Epidermal melanocyte (primary cell): ENCODE results near the gene CHST7.
"Not testable (repeated sequence)": the region's sequence is repeated elsewhere in the genome, so short reads cannot be mapped to it uniquely, and the experiment has no call there.

Experiments used
- DNase-seq: peaks from one replicate; pipeline ENCODE4 v3.0.0; 2011; ENCODE audit warnings: low spot score; ENCODE audit not compliant: insufficient read length

Gene CHST7, protein sequence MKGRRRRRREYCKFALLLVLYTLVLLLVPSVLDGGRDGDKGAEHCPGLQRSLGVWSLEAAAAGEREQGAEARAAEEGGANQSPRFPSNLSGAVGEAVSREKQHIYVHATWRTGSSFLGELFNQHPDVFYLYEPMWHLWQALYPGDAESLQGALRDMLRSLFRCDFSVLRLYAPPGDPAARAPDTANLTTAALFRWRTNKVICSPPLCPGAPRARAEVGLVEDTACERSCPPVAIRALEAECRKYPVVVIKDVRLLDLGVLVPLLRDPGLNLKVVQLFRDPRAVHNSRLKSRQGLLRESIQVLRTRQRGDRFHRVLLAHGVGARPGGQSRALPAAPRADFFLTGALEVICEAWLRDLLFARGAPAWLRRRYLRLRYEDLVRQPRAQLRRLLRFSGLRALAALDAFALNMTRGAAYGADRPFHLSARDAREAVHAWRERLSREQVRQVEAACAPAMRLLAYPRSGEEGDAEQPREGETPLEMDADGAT

GRCh38 chrX:46573331-46573891 is at the start of gene CHST7:
TSS of gene CHST7 (plus strand) at chrX:46573765. CDS start at chrX:46573932, 167 bp downstream.
- DNase-seq = peak; percentile 22

- not testable (repeated sequence) for DNase-seq
Observed at GRCh38 chrX:46528640-46529039, 44.9 kb upstream of the CHST7 start.

- not testable (repeated sequence) for DNase-seq
Observed at GRCh38 chrX:46529740-46530403, 43.7 kb upstream of the CHST7 start.

DNA sequence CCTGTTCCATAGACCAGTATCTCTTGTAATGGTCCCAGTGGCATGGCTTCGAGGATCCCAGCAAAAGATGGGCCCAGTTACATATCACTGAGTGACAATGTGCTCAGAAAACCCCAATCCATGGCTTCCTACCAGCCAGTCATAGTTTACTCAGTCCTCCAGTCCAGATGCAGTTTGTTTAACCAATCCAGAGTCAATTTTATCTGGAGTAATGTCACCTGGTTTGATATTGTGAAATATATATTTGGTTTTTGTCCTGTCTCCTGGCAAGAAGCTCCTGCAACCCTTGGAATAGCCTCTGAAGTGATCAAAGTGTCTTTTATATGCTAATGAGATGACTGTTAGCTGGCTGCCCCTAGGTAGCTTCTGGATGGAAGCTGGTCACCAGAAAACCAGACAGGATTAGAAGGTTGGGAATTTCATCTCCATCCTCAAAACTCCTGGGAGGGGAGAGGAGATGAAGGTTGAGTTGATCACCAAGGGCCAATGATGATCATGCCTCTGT is 43.1 kb upstream of the CHST7 start:
- DNase-seq = not testable (repeated sequence)

DNA sequence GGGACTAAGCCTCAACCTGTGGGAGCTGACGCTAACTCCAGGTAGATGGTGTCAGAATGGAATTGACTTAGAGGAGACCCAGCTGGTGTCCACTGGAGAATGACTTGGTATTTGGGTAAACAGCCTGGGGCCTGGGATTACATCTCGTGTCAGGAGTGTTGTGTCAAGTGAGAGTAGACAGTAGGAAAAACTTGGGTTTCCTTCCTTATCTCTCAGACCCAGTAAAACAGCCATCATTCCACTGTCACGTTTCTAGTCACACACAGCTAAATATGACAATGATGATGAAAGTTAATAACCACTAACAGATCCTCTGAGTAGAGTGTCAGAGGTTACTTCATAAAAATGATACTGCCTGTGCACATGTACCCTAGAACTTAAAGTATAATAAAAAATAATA is 42.1 kb upstream of the CHST7 start:
- DNase-seq = no peak

DNA sequence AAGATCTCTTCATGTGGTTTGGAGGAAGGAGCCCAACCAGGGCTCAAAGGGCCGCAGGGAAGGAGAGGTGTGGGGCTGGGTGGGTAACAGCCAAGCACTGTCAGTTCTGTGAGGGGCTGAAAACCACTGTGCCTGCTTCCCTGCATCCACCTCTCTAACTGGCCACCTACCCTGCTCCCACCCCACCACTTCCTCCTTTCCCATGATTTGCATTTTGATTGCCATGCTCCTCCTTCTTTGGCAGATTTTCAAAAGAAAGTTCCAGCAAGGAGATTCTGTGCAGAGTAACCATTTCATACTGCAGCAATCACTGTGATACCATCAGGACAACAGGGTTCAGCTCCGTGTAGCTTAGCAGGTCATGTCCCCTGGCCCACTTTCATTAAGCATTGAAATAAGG is 30.1 kb upstream of the CHST7 start:
- no peak for DNase-seq

- not testable (repeated sequence) for DNase-seq
Observed at GRCh38 chrX:46544527-46544926, 29.0 kb upstream of the CHST7 start.

GRCh38 chrX:46545111-46546005 is 28.2 kb upstream of the CHST7 start, which contains the start of gene ZNF674:
TSS of gene ZNF674 (minus strand) at chrX:46545421. CDS start at chrX:46542087, 3,334 bp downstream.
- DNase-seq = peak; percentile 68

DNA sequence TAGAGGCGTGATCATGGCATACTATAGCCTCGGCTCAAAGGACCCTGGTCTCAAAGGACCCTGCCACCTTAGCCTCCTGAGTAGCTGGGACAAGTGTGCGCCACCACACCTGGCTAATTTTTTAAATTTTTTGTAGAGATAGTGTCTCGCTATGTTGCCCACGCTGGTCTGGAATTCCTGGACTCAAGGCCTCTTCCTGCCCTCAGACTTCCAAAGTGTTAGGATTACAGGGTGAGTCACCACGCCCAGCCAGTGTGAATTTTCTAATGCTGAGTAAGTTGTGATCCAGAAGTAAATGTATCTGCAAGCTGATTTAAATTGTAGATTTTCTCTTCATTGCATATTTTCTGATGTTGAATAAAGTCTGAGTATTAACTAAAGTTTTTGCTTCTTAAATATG is 25.7 kb upstream of the CHST7 start:
- no peak for DNase-seq

DNA sequence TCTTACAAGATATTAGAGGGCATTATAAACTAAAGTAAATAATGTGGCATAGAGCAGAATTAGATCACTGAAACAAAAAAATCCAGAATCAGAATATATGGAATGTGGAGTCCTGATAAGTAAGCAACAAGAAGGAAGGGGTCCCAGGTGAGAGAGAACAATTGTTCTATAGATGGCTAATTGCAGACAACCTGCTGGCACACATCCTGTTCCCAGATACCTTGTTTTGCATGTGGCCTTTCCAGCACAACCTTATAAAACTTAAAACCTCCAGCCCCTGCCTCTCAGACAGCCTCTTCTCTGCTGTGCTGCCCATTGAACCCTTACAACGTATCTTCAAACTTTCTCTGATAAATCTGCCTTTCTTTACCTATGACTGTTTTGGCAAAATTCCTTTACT is 23.7 kb upstream of the CHST7 start:
- DNase-seq = no peak

DNA sequence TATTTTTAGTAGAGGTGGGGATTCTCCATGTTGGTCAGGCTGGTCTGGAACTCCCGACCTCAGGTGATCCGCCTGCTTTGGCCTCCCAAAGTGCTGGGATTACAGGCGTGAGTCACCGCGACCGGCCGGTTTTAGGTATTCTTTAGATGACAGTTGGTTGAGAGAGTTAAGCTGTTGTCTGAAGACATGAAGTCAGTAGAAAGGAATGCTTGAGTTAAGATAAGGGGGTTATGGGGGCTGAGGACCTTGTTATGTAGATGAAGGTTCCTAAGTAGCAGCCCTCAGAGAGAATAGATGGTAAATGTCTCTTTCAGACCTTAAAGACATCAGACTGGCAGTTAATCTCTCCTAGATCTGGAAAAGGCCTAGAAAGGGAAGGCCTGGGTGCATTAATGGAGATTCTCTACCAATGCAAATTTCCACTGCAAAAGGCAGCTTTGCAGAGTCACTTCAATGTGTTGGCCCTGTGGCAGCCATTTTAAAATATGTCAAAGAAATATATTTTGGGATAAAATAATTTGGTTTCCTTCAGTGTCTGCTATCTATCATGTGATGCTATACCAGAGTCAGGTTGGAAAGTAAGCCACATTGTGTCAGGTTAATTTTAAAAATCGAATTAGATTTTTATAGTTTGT is 22.0 kb upstream of the CHST7 start:
- no peak for DNase-seq

DNA sequence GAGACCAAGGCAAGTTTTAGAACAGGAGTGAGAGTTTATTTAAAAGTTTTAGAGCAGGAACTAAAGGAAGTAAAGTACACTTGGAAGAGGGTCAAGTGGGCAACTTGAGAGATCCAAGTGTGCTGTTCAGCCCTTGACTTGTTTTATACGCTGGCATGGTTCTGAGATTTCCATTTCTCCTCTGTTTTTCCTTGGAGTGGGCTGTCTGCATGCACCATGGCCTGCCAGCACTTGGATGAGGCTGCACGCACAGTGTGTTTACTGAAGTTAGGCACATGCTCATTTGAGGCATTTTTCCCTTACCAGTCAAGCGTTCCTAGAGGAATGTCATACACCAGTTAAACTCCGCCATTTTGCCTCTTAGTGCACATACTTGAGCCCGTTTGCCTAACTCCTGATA is 19.6 kb upstream of the CHST7 start:
- DNase-seq = no peak

GRCh38 chrX:46554942-46555341 is 18.6 kb upstream of the CHST7 start:
- DNase-seq = no peak

GRCh38 chrX:46559062-46559461 is 14.5 kb upstream of the CHST7 start:
- DNase-seq = no peak

DNA sequence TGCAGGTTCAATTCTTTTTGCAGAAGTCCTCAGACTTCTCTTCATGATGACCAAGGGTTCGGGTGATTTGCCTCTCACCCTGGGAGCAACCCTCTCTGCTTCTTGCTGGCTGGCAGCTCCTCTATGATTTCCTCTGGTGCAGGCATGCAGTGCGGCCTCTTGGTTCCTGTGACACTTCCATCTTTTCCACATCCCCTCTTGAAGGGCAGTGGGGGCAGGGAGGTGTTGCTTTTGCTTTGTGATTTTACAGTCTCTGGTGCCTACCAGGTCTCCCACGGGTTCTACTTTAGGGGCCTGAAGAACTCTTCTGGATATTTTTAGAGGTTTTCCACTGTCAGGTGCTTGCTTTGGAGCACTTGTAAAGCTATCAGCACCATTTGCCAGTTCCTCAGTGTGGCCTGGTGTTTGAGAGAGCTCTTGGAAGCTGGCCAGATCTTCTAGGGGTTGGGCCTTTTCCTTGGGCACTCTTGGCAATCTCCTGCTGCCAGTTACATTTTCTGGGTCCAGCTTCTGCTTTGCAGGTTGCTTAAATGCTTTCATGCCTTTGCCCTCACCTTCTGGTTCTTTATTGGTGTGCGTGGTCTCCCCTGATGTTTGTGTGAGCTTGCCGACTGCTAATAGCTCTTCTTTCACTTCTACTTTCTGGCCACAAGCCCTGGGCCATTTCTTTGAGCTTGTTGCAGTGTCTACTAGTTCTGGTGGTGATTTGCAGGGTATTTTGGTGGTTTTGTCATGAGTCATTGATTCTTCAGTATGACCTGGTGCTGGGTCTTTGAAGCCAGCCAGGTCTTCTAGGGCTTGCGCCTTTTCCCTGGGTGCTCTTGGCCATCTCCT is 11.5 kb upstream of the CHST7 start:
- DNase-seq = no peak

GRCh38 chrX:46567388-46567787 is 6.2 kb upstream of the CHST7 start:
- DNase-seq = no peak

GRCh38 chrX:46569621-46570020 is 3.9 kb upstream of the CHST7 start:
- no peak for DNase-seq

DNA sequence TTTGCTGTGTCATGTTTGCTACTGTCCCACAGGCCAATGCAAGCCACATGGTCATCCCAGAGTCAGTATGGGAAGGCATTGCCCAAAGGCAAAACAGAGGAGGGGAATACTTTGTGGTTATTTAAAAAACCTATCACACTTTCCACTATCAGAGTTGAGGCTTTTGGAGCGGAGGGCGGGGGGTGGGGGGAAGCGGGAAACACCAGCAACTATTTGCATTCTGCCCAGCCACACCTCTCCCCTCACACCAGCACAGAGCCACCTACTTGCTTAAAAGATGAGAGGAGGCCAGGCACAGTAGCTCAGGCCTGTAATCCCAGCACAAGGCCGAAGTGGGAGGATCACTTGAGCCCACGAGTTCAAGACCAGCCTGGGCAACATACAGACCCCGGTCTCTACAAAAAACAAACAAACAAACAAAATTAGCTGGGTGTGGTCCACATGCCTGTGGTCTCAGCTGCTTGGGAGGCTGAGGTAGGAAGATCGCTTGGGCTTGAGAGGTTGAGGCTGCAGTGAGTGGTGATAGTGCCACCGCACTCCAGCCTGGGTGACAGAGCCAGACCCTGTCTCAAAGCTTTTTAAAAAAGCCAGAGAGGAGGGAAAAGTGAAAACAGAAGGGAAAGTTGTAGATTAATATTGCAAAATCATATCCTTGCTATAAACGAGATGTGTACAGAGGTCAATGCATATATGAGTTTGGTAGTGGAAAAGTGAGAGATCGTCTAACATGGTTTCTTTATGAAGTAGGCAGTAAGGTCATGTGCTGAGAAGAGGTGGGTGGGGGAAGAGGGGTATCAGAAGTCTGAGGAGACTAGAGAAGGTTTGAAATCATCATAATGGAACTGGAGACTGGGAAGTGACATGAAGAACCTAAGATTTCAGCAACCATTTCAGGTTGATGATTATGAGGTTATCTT is 1.9 kb upstream of the CHST7 start:
- no peak for DNase-seq
